Upper lobe of left lung (tissue), 6 donors: ENCODE results near the gene DHX9. TPM values are rescaled to one million over a fixed set of nuclear protein-coding genes. Genes with fewer than 3 reads are reported as not detected.

Source experiments
- ATAC-seq, 2 donors: fragments of 200-7000 bp; cut with Tn5 transposase; one replicate each; pipeline ENCODE4 v1.9.1; 2022; ENCODE audit warnings: mild to moderate bottlenecking in 2 of 2, moderate library complexity in 2 of 2; ENCODE audit not compliant: low FRiP score in 2 of 2
- DNase-seq, 2 donors: peaks; one replicate each; pipeline ENCODE4 v3.0.0-alpha.2; 2019 to 2020
- H3K27ac ChIP-seq, 4 donors: fragments of 200-600 bp; sonication (generic); one replicate each; pipeline ENCODE4 v1.5.1; 2016 to 2019
- H3K27me3 ChIP-seq, 4 donors: fragments of 200-600 bp; sonication (generic); one replicate each; pipeline ENCODE4 v1.5.1; 2017 to 2019
- H3K36me3 ChIP-seq, 4 donors: fragments of 200-600 bp; sonication (generic); one replicate each; pipeline ENCODE4 v1.5.1; 2016 to 2019
- H3K4me1 ChIP-seq, 4 donors: fragments of 200-600 bp; sonication (generic); one replicate each; pipeline ENCODE4 v1.5.1; 2018 to 2019
- H3K4me3 ChIP-seq, 4 donors: fragments of 200-600 bp; sonication (generic); one replicate each; pipeline ENCODE4 v1.5.1; 2017 to 2019; ENCODE audit warnings: mild to moderate bottlenecking in 2 of 4, moderate library complexity in 1 of 4
- H3K9me3 ChIP-seq, 4 donors: fragments of 200-600 bp; sonication (generic); one replicate each; pipeline ENCODE4 v1.5.1; 2018 to 2019
- EP300 ChIP-seq, 4 donors: sonication (generic); formaldehyde crosslinking; IDR thresholded peaks; one replicate each; pipeline ENCODE4 v1.5.1; 2017; ENCODE audit warnings: antibody characterized with exemption in 4 of 4, control low read depth in 2 of 4
- POLR2A ChIP-seq, 4 donors: fragments of 450-650 bp; IDR thresholded peaks; one replicate each; pipeline ENCODE4 v1.5.1; 2016 to 2017; ENCODE audit warnings: antibody characterized with exemption in 4 of 4, mild to moderate bottlenecking in 2 of 4
- POLR2AphosphoS5 ChIP-seq, 2 donors: sonication (generic); formaldehyde crosslinking; IDR thresholded peaks; one replicate each; pipeline ENCODE4 v1.5.1; 2017; ENCODE audit warnings: antibody characterized with exemption in 2 of 2
- WGBS, 2 donors: methylation state at CpG; one replicate each; pipeline ENCODE4 v1.1.5; 2017 to 2018; 5-methylcytosine and 5-hydroxymethylcytosine counted together
- total RNA-seq, 6 donors: library from RNA; depleted of rRNA in 4 of 6; stranded (reverse); fragments of >200 nt in 4 of 6; gene quantifications; one replicate each; pipeline versions ENCODE4 v1.1.0 to v1.2.1, GENCODE V29; 2016 to 2021
- TF ChIP-seq, protein P1 (sequence below), 6 experiments: fragments of 450-650 bp in 4 of 6; fragments of 200-600 bp in 2 of 6; sonication (generic) in 2 of 6; IDR thresholded peaks; one replicate each; pipeline ENCODE4 v1.5.1; 2016 to 2019; ENCODE audit warnings: antibody characterized with exemption in 6 of 6
- donor health status: DM: no; HTN: no; CAD: no; lungs with moderate emphysema.
- donor health status: DM: no; HTN: yes; CAD: no; lungs with severe emphysema.

The DHX9 gene
- total RNA-seq, 6 donors from 2014 or later, result 53.4 to 134 (median 91.7) TPM

GRCh38 chr1:182905321-182905720 lies 66.2 kb downstream of the DHX9 start:
- no peaks in the 10 kb centered on the region for H3K9me3 ChIP-seq
- no peaks in the 10 kb centered on the region for H3K36me3 ChIP-seq
- no peak overlapping the region for H3K27ac ChIP-seq
- H3K4me1 ChIP-seq, result no peaks in the 10 kb centered on the region
- 90 to 96% methylated on average over 2 of the region's 2 CpGs for WGBS, 2 donors
- H3K4me3 ChIP-seq, result no peak overlapping the region
- DNase-seq, result no peak
- no peaks in the 10 kb centered on the region for H3K27me3 ChIP-seq
- TF ChIP-seq POLR2A (IDR thresholded peaks at IDR 0.05) (no peak), EP300 (IDR thresholded peaks at IDR 0.05) (no peak), POLR2AphosphoS5 (IDR thresholded peaks at IDR 0.05) (no peak)
- TF ChIP-seq, protein P1, sequence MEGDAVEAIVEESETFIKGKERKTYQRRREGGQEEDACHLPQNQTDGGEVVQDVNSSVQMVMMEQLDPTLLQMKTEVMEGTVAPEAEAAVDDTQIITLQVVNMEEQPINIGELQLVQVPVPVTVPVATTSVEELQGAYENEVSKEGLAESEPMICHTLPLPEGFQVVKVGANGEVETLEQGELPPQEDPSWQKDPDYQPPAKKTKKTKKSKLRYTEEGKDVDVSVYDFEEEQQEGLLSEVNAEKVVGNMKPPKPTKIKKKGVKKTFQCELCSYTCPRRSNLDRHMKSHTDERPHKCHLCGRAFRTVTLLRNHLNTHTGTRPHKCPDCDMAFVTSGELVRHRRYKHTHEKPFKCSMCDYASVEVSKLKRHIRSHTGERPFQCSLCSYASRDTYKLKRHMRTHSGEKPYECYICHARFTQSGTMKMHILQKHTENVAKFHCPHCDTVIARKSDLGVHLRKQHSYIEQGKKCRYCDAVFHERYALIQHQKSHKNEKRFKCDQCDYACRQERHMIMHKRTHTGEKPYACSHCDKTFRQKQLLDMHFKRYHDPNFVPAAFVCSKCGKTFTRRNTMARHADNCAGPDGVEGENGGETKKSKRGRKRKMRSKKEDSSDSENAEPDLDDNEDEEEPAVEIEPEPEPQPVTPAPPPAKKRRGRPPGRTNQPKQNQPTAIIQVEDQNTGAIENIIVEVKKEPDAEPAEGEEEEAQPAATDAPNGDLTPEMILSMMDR (IDR thresholded peaks at IDR 0.05), result no peak
- no peak for ATAC-seq

DNA sequence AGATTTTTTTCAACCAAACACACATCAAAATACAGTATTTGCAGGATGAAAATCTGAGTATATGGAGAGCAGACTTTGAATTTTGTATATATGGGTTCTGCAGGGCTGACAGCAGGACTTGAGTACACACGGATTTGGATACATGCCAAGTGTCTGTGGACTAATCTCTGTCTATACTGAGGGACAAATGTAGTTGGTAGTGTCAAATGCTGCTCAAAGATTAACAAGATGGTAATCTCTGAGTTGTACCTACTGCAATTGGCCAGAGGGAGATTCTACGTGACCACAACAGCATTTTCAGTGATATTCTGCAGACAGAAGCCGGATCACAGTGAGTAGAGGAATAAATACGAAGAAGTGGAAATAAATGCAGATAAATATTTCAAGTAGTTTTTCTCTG lies 70.4 kb downstream of the DHX9 start:
- Histone ChIP-seq H3K27ac (no peak overlapping the region), H3K27me3 (no peaks in the 10 kb centered on the region)

DNA sequence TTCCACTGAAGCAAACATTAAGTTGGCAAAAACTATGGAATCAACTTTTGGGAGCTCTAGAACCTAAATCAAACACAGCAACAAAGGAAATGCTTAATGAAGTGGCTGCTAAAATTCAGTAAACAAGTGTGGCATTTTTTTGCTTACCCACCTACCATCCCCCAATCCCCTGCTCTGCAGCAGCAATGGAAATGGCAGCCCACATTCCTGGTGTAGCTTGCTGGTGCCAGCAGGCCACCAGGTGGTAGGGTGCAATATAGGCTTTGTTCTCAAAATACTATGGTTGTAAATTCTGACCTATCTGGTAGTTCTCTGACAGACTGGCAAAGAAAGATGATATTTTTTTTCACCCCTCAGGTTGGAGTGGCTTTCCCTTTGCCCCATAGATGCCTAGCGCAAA lies 71.0 kb downstream of the DHX9 start:
- no peak for TF ChIP-seq POLR2A (IDR thresholded peaks at IDR 0.05)
- no peak for TF ChIP-seq POLR2AphosphoS5 (IDR thresholded peaks at IDR 0.05)
- TF ChIP-seq, protein P1 (IDR thresholded peaks at IDR 0.05), result no peak
- no peak for TF ChIP-seq EP300 (IDR thresholded peaks at IDR 0.05)
- WGBS, 2 donors, result 94 to 100% methylated on average over 1 of the region's 1 CpG
- Histone ChIP-seq H3K4me1 (no peaks in the 10 kb centered on the region), H3K9me3 (no peaks in the 10 kb centered on the region), H3K36me3 (no peaks in the 10 kb centered on the region), H3K4me3 (no peak overlapping the region), H3K27ac (no peak overlapping the region), H3K27me3 (no peaks in the 10 kb centered on the region)
- DNase-seq, result no peak
- no peak for ATAC-seq

More for the DNA sequence above, 70.4 kb downstream of the DHX9 start:
- WGBS, 2 donors, result 60 to 69% methylated on average over 4 of the region's 4 CpGs
- DNase-seq (no peak), ATAC-seq (no peak)
- TF ChIP-seq POLR2A (IDR thresholded peaks at IDR 0.05) (no peak), EP300 (IDR thresholded peaks at IDR 0.05) (no peak)
- TF ChIP-seq, protein P1 (IDR thresholded peaks at IDR 0.05), result no peak
- H3K36me3 ChIP-seq, result no peaks in the 10 kb centered on the region
- H3K4me3 ChIP-seq, result no peak overlapping the region
- no peaks in the 10 kb centered on the region for H3K9me3 ChIP-seq
- H3K4me1 ChIP-seq, result no peaks in the 10 kb centered on the region

DNA sequence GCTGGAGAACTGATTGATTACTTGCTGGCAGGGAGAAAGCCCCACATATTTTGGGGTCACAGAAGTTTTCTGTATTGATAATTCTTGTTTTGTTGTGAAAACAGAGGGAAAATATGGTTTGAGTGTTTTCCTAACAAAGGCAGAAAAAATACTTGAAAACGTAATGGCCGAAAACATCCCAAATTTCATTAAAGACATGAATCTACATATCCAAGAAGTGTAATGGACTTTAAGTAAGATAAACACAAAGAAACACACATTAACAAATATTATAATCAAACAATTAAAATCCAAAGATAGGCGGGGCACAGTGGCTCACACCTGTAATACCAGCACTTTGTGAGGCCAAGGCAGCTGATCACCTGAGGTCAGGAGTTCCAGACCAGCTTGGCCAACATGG lies 74.3 kb downstream of the DHX9 start:
- Histone ChIP-seq H3K9me3 (no peaks in the 10 kb centered on the region), H3K36me3 (no peaks in the 10 kb centered on the region), H3K4me1 (no peaks in the 10 kb centered on the region), H3K27ac (no peak overlapping the region), H3K27me3 (no peaks in the 10 kb centered on the region), H3K4me3 (no peak overlapping the region)
- ATAC-seq, result no peak
- 94 to 99% methylated on average over 3 of the region's 3 CpGs for WGBS, 2 donors
- DNase-seq, result no peak
- TF ChIP-seq POLR2AphosphoS5 (IDR thresholded peaks at IDR 0.05) (no peak), POLR2A (IDR thresholded peaks at IDR 0.05) (no peak), EP300 (IDR thresholded peaks at IDR 0.05) (no peak)
- TF ChIP-seq, protein P1 (IDR thresholded peaks at IDR 0.05), result no peak

DNA sequence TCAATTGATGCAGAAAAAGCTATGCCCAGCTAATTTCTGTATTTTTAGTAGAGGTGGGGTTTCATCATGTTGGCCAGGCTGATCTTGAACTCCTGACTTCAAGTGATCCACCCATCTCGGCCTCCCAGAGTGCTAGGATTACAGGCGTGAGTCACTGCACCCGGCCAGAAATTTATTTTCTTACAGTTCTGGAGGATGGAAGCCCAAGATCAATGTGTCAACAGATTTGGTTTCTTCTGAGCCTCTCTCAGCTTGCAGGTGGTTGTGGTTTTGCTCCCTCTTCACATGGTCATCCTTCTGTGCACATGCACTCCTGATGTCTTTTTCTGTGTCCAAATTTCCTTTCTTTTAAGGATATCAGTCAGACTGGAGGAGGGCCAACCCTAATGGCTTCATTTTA lies 78.2 kb downstream of the DHX9 start:
- no peak overlapping the region for H3K4me3 ChIP-seq
- ATAC-seq (no peak), DNase-seq (no peak)
- H3K9me3 ChIP-seq, result no peaks in the 10 kb centered on the region
- no peaks in the 10 kb centered on the region for H3K27me3 ChIP-seq
- WGBS, 2 donors, result 70 to 80% methylated on average over 3 of the region's 3 CpGs
- H3K27ac ChIP-seq, result no peak overlapping the region
- no peaks in the 10 kb centered on the region for H3K36me3 ChIP-seq
- TF ChIP-seq EP300 (IDR thresholded peaks at IDR 0.05), result no peak
- TF ChIP-seq, protein P1 (IDR thresholded peaks at IDR 0.05), result no peak
- TF ChIP-seq POLR2AphosphoS5 (IDR thresholded peaks at IDR 0.05), result no peak
- no peak for TF ChIP-seq POLR2A (IDR thresholded peaks at IDR 0.05)
- no peaks in the 10 kb centered on the region for H3K4me1 ChIP-seq
